ENCODE measurements around the gene HGF.

DNA sequence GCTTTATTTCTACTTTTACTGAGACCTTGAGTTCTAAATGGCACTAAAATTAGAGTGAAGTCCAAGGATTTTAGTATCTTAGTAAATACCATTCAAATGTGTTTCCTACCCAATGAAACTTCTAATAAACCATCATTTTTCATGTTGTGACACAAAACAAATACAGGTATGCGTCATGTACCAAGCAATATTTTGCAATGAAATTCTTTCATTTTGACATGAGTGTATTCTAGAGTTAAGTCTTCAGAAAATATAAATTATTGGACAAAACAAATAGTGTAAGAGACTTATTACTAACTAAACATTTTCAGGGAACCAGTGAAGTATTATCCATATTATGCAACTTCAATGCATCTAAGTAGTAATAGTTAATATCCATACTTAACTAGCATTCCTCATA lies 16.5 kb downstream of the HGF start:
- TF ChIP-seq TAF1 (IDR thresholded peaks at IDR 0.05; ENCODE audit: borderline replicate concordance, low read depth, low read length) (no peak), NRF1 (IDR thresholded peaks at IDR 0.05; ENCODE audit: low read depth, low read length) (no peak), NFIC (IDR thresholded peaks at IDR 0.05; ENCODE audit: borderline replicate concordance) (no peak), RFX5 (IDR thresholded peaks at IDR 0.05; ENCODE audit: low read length) (no peak), EZH2phosphoT487 (IDR thresholded peaks at IDR 0.05; ENCODE audit: borderline replicate concordance, low read depth) (no peak), REST (IDR thresholded peaks at IDR 0.05; ENCODE audit: low read depth, low read length) (no peak), YY1 (IDR thresholded peaks at IDR 0.05; ENCODE audit: low read depth) (no peak)
- TF ChIP-seq, protein P1, sequence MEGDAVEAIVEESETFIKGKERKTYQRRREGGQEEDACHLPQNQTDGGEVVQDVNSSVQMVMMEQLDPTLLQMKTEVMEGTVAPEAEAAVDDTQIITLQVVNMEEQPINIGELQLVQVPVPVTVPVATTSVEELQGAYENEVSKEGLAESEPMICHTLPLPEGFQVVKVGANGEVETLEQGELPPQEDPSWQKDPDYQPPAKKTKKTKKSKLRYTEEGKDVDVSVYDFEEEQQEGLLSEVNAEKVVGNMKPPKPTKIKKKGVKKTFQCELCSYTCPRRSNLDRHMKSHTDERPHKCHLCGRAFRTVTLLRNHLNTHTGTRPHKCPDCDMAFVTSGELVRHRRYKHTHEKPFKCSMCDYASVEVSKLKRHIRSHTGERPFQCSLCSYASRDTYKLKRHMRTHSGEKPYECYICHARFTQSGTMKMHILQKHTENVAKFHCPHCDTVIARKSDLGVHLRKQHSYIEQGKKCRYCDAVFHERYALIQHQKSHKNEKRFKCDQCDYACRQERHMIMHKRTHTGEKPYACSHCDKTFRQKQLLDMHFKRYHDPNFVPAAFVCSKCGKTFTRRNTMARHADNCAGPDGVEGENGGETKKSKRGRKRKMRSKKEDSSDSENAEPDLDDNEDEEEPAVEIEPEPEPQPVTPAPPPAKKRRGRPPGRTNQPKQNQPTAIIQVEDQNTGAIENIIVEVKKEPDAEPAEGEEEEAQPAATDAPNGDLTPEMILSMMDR (IDR thresholded peaks at IDR 0.05), result no peak

Measured in SK-N-SH (cell line).